ENCODE data around the gene DGKA. TPM values are rescaled to one million over a fixed set of nuclear protein-coding genes. Genes with fewer than 3 reads are reported as not detected.

The DGKA gene
- total and polyA plus RNA-seq, 2 of the 13 experiments (the other 11 are each of a cell fraction or from before 2014, with no cell fraction given), result 2.4 to 5.4 TPM

DNA sequence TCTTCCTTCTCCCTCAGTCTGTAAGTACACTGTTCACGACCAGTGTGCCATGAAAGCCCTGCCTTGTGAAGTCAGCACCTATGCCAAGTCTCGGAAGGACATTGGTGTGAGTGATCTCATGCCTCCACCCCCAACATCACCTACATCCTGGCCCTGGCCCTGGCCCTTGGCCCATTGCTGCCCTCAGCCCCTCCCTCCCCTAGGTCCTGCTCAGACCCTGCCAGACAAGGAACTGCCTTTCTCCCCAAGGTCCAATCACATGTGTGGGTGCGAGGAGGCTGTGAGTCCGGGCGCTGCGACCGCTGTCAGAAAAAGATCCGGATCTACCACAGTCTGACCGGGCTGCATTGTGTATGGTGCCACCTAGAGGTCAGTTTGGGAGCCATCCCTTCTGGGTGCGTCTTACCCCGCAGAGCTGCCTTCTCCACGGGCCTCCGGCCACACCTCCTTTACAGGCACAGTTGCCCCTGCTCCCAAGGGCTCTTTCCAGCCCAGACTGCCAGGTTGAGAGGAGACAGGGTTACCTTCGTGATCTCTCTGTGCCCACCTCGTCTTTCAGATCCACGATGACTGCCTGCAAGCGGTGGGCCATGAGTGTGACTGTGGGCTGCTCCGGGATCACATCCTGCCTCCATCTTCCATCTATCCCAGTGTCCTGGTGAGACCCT, 9.2 kb downstream of the DGKA start (continued):
- TF ChIP-seq ZNF292 (CRISPR knock-in tag; IDR thresholded peaks at IDR 0.05; ENCODE audit: borderline replicate concordance, low read depth), result 0 out of 2 replicates have a peak, but pooled peaks have one; percentile 49
- no peak for TF ChIP-seq PAX8 (CRISPR knock-in tag; IDR thresholded peaks at IDR 0.05; ENCODE audit: borderline replicate concordance)
- TF ChIP-seq MYNN (CRISPR knock-in tag; IDR thresholded peaks at IDR 0.05; ENCODE audit: low read depth), result no peak
- TF ChIP-seq ZNF703 (CRISPR knock-in tag; IDR thresholded peaks at IDR 0.05; ENCODE audit: borderline replicate concordance), result no peak
- TF ChIP-seq PTBP1 (IDR thresholded peaks at IDR 0.05; ENCODE audit: low read depth, low read length, poor library complexity, severe bottlenecking), result no peak
- no peak for TF ChIP-seq ZSCAN22 (CRISPR knock-in tag; IDR thresholded peaks at IDR 0.05)
- TF ChIP-seq, protein P1, sequence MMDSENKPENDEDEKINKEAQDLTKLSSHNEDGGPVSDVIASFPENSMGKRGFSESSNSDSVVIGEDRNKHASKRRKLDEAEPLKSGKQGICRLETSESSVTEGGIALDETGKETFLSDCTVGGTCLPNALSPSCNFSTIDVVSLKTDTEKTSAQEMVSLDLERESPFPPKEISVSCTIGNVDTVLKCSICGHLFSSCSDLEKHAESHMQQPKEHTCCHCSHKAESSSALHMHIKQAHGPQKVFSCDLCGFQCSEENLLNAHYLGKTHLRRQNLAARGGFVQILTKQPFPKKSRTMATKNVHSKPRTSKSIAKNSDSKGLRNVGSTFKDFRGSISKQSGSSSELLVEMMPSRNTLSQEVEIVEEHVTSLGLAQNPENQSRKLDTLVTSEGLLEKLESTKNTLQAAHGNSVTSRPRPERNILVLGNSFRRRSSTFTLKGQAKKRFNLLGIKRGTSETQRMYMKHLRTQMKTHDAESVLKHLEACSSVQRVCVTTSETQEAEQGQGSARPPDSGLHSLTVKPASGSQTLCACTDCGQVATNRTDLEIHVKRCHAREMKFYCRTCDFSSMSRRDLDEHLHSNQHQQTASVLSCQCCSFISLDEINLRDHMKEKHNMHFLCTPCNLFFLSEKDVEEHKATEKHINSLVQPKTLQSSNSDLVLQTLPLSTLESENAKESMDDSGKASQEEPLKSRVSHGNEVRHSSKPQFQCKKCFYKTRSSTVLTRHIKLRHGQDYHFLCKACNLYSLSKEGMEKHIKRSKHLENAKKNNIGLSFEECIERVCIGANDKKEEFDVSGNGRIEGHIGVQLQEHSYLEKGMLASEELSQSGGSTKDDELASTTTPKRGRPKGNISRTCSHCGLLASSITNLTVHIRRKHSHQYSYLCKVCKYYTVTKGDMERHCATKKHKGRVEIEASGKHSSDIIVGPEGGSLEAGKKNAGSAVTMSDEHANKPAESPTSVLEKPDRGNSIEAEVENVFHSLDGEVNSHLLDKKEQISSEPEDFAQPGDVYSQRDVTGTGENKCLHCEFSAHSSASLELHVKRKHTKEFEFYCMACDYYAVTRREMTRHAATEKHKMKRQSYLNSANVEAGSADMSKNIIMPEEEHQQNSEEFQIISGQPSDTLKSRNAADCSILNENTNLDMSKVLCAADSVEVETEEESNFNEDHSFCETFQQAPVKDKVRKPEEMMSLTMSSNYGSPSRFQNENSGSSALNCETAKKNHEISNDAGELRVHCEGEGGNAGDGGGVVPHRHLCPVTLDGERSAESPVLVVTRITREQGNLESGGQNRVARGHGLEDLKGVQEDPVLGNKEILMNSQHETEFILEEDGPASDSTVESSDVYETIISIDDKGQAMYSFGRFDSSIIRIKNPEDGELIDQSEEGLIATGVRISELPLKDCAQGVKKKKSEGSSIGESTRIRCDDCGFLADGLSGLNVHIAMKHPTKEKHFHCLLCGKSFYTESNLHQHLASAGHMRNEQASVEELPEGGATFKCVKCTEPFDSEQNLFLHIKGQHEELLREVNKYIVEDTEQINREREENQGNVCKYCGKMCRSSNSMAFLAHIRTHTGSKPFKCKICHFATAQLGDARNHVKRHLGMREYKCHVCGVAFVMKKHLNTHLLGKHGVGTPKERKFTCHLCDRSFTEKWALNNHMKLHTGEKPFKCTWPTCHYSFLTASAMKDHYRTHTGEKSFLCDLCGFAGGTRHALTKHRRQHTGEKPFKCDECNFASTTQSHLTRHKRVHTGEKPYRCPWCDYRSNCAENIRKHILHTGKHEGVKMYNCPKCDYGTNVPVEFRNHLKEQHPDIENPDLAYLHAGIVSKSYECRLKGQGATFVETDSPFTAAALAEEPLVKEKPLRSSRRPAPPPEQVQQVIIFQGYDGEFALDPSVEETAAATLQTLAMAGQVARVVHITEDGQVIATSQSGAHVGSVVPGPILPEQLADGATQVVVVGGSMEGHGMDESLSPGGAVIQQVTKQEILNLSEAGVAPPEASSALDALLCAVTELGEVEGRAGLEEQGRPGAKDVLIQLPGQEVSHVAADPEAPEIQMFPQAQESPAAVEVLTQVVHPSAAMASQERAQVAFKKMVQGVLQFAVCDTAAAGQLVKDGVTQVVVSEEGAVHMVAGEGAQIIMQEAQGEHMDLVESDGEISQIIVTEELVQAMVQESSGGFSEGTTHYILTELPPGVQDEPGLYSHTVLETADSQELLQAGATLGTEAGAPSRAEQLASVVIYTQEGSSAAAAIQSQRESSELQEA (CRISPR knock-in tag; IDR thresholded peaks at IDR 0.05; ENCODE audit: not compliant biosample characterization), result peak; percentile 65
- TF ChIP-seq ZFYVE20 (CRISPR knock-in tag; IDR thresholded peaks at IDR 0.05; ENCODE audit: borderline replicate concordance, low read depth), result no peak
- TF ChIP-seq, protein P2, sequence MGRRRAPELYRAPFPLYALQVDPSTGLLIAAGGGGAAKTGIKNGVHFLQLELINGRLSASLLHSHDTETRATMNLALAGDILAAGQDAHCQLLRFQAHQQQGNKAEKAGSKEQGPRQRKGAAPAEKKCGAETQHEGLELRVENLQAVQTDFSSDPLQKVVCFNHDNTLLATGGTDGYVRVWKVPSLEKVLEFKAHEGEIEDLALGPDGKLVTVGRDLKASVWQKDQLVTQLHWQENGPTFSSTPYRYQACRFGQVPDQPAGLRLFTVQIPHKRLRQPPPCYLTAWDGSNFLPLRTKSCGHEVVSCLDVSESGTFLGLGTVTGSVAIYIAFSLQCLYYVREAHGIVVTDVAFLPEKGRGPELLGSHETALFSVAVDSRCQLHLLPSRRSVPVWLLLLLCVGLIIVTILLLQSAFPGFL (CRISPR knock-in tag; IDR thresholded peaks at IDR 0.05), result no peak
- TF ChIP-seq, protein P3, sequence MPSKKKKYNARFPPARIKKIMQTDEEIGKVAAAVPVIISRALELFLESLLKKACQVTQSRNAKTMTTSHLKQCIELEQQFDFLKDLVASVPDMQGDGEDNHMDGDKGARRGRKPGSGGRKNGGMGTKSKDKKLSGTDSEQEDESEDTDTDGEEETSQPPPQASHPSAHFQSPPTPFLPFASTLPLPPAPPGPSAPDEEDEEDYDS (CRISPR knock-in tag; IDR thresholded peaks at IDR 0.05), result peak; percentile 36; the same call in 1 of the 2 replicates
- no peak for TF ChIP-seq ZSCAN30 (CRISPR knock-in tag; IDR thresholded peaks at IDR 0.05)
- TF ChIP-seq KLF6 (CRISPR knock-in tag; IDR thresholded peaks at IDR 0.05), result no peak
- TF ChIP-seq, protein P4, sequence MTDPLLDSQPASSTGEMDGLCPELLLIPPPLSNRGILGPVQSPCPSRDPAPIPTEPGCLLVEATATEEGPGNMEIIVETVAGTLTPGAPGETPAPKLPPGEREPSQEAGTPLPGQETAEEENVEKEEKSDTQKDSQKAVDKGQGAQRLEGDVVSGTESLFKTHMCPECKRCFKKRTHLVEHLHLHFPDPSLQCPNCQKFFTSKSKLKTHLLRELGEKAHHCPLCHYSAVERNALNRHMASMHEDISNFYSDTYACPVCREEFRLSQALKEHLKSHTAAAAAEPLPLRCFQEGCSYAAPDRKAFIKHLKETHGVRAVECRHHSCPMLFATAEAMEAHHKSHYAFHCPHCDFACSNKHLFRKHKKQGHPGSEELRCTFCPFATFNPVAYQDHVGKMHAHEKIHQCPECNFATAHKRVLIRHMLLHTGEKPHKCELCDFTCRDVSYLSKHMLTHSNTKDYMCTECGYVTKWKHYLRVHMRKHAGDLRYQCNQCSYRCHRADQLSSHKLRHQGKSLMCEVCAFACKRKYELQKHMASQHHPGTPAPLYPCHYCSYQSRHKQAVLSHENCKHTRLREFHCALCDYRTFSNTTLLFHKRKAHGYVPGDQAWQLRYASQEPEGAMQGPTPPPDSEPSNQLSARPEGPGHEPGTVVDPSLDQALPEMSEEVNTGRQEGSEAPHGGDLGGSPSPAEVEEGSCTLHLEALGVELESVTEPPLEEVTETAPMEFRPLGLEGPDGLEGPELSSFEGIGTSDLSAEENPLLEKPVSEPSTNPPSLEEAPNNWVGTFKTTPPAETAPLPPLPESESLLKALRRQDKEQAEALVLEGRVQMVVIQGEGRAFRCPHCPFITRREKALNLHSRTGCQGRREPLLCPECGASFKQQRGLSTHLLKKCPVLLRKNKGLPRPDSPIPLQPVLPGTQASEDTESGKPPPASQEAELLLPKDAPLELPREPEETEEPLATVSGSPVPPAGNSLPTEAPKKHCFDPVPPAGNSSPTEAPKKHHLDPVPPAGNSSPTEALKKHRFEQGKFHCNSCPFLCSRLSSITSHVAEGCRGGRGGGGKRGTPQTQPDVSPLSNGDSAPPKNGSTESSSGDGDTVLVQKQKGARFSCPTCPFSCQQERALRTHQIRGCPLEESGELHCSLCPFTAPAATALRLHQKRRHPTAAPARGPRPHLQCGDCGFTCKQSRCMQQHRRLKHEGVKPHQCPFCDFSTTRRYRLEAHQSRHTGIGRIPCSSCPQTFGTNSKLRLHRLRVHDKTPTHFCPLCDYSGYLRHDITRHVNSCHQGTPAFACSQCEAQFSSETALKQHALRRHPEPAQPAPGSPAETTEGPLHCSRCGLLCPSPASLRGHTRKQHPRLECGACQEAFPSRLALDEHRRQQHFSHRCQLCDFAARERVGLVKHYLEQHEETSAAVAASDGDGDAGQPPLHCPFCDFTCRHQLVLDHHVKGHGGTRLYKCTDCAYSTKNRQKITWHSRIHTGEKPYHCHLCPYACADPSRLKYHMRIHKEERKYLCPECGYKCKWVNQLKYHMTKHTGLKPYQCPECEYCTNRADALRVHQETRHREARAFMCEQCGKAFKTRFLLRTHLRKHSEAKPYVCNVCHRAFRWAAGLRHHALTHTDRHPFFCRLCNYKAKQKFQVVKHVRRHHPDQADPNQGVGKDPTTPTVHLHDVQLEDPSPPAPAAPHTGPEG (CRISPR knock-in tag; IDR thresholded peaks at IDR 0.05), result no peak
